Measurements from ENCODE around the gene TET2. TPM values are rescaled to one million over a fixed set of nuclear protein-coding genes. Genes with fewer than 3 reads are reported as not detected.

TET2 gene
- total RNA-seq, 4 donors from 2014 or later: 19.1 to 36.8 (median 30.4) TPM

DNA sequence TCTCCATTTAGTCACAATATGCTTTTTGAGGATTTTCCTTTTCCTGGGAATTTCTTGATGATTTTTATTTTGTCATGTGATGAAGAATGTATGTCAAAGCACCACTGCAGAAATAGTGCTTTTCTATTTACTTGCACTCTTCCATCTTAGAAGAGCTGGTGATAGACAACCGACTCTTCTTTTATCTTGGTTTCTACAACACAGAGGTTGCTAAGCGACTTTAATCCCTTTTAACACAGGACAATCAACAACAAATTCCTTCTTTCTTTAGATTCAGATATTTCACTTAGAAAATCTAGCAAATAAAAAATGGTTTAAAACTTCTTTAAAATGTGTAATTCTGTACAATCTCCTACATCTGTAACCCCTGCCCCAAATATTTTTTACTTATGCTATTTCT, 34.6 kb downstream of the TET2 start:
- Histone ChIP-seq H3K4me1 (peaks cover 0 to 26% (median 0%) of the 10 kb centered on the region in 3 donors), H3K36me3 (no peaks in the 10 kb centered on the region), H3K4me3 (no peak overlapping the region), H3K27me3 (no peaks in the 10 kb centered on the region), H3K9me3 (no peaks in the 10 kb centered on the region), H3K27ac (no peak overlapping the region)
- 53 to 56% methylated on average over 2 of the region's 2 CpGs for WGBS, 2 donors
- TF ChIP-seq, protein P1, sequence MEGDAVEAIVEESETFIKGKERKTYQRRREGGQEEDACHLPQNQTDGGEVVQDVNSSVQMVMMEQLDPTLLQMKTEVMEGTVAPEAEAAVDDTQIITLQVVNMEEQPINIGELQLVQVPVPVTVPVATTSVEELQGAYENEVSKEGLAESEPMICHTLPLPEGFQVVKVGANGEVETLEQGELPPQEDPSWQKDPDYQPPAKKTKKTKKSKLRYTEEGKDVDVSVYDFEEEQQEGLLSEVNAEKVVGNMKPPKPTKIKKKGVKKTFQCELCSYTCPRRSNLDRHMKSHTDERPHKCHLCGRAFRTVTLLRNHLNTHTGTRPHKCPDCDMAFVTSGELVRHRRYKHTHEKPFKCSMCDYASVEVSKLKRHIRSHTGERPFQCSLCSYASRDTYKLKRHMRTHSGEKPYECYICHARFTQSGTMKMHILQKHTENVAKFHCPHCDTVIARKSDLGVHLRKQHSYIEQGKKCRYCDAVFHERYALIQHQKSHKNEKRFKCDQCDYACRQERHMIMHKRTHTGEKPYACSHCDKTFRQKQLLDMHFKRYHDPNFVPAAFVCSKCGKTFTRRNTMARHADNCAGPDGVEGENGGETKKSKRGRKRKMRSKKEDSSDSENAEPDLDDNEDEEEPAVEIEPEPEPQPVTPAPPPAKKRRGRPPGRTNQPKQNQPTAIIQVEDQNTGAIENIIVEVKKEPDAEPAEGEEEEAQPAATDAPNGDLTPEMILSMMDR (IDR thresholded peaks at IDR 0.05): no peak
- TF ChIP-seq POLR2A (IDR thresholded peaks at IDR 0.05): no peak
- no peak for DNase-seq
- intact Hi-C loops (cut with DNase I): no loop called here

DNA sequence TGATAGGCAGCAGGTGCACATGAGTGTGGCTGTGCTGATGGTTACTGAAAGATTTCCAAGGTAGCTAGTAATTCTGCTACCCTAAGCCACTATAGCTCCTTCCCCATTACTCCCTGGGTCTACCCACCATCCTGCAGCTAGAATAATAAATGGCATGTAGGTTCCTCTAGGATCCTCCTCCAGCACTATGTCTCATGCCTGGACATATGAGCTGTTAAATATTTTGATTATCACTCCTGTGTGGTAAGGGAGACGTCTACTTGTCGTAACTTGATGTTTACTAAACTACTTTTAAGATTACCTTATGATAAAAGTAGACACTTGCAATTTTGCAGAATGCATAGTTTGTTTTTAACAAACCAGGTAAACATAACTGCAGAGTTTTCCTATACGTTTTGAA, 35.5 kb downstream of the TET2 start:
- H3K36me3 ChIP-seq: no peaks in the 10 kb centered on the region
- H3K4me3 ChIP-seq: no peak overlapping the region
- WGBS, 2 donors: 70 to 75% methylated on average over 3 of the region's 3 CpGs
- no peaks in the 10 kb centered on the region for H3K27me3 ChIP-seq
- H3K4me1 ChIP-seq: peaks cover 0 to 34% (median 6%) of the 10 kb centered on the region in 3 donors
- TF ChIP-seq, protein P1 (IDR thresholded peaks at IDR 0.05): no peak
- TF ChIP-seq POLR2A (IDR thresholded peaks at IDR 0.05): no peak
- no peak for DNase-seq
- no peaks in the 10 kb centered on the region for H3K9me3 ChIP-seq
- intact Hi-C loops (cut with DNase I): no loop called here
- H3K27ac ChIP-seq: no peak overlapping the region

- no peak overlapping the region for H3K27ac ChIP-seq
- H3K4me1 ChIP-seq: peaks cover 0 to 34% (median 6%) of the 10 kb centered on the region in 3 donors
- H3K9me3 ChIP-seq: no peaks in the 10 kb centered on the region
- H3K4me3 ChIP-seq: no peak overlapping the region
- DNase-seq: no peak
- 45 to 46% methylated on average over 2 of the region's 2 CpGs for WGBS, 2 donors
- no peaks in the 10 kb centered on the region for H3K36me3 ChIP-seq
- H3K27me3 ChIP-seq: no peaks in the 10 kb centered on the region
- intact Hi-C loops (cut with DNase I): no loop called here
- no peak for TF ChIP-seq POLR2A (IDR thresholded peaks at IDR 0.05)
- TF ChIP-seq, protein P1 (IDR thresholded peaks at IDR 0.05): no peak
Measured at GRCh38 chr4:105184316-105184980, 37.8 kb downstream of the TET2 start.

DNA sequence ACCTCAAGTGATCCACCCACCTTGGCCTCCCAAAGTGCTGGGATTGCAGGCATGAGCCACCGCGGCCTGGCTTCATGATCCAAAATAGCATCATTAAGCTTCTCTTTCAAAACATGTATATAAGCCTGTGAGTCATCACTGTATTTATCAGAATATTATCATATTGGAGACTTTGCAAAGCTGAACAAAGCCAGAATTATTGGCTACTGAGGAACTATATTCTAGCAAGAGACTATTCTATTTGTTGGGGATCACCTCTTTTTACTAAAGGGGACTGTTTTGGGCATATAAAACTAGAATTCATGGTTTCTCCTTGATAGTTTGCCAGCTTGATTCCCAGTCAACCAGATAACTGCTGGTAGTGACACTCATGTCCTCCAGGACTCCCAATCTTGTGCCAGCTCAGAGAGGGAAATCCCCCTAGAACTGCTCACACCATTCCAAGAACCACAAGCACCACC, 40.1 kb downstream of the TET2 start:
- TF ChIP-seq, protein P1 (IDR thresholded peaks at IDR 0.05): no peak
- TF ChIP-seq POLR2A (IDR thresholded peaks at IDR 0.05): no peak
- peaks cover 0 to 14% (median 0%) of the 10 kb centered on the region in 3 donors for H3K36me3 ChIP-seq
- H3K4me3 ChIP-seq: no peak overlapping the region
- H3K27ac ChIP-seq: no peak overlapping the region
- intact Hi-C loops (cut with DNase I): no loop called here
- no peak for DNase-seq
- WGBS, 2 donors: 0 to 51% methylated on average over 2 of the region's 2 CpGs
- no peaks in the 10 kb centered on the region for H3K9me3 ChIP-seq
- no peaks in the 10 kb centered on the region for H3K27me3 ChIP-seq
- peaks cover 0 to 32% (median 11%) of the 10 kb centered on the region in 3 donors for H3K4me1 ChIP-seq

- H3K27me3 ChIP-seq: no peaks in the 10 kb centered on the region
- H3K27ac ChIP-seq: no peak overlapping the region
- no peak overlapping the region for H3K4me3 ChIP-seq
- H3K4me1 ChIP-seq: peaks cover 13 to 54% (median 21%) of the 10 kb centered on the region in 3 donors
- no peak for DNase-seq
- WGBS, 2 donors: 69 to 88% methylated on average over 2 of the region's 2 CpGs
- intact Hi-C loops (cut with DNase I): no loop called here
- TF ChIP-seq POLR2A (IDR thresholded peaks at IDR 0.05): no peak
- TF ChIP-seq, protein P1 (IDR thresholded peaks at IDR 0.05): no peak
- H3K9me3 ChIP-seq: no peaks in the 10 kb centered on the region
- peaks cover 0 to 16% (median 0%) of the 10 kb centered on the region in 3 donors for H3K36me3 ChIP-seq
Measured at GRCh38 chr4:105189855-105190650, 43.4 kb downstream of the TET2 start.
